Measurements from ENCODE around the gene SYNE4.

DNA sequence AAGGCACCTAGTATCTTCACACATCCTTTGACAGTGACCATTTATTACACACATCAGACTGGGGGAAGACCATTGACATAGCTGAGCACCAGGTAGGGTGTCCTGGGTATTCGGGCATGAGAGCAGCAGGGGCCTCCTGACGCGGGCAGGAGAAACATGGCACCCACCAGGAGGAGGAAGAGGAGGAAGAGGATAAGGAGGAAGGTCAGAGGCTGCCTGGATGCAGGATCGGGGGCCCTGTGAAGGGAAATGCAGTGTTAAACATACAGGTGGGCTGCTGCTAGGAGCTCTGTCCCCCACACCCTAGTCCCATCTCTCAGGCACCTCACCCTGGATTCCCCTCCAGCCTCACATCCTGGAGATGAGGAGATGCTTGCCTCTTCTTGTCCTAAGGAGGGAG, 5.3 kb downstream of the SYNE4 start:
- TF ChIP-seq, protein P1, sequence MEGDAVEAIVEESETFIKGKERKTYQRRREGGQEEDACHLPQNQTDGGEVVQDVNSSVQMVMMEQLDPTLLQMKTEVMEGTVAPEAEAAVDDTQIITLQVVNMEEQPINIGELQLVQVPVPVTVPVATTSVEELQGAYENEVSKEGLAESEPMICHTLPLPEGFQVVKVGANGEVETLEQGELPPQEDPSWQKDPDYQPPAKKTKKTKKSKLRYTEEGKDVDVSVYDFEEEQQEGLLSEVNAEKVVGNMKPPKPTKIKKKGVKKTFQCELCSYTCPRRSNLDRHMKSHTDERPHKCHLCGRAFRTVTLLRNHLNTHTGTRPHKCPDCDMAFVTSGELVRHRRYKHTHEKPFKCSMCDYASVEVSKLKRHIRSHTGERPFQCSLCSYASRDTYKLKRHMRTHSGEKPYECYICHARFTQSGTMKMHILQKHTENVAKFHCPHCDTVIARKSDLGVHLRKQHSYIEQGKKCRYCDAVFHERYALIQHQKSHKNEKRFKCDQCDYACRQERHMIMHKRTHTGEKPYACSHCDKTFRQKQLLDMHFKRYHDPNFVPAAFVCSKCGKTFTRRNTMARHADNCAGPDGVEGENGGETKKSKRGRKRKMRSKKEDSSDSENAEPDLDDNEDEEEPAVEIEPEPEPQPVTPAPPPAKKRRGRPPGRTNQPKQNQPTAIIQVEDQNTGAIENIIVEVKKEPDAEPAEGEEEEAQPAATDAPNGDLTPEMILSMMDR (IDR thresholded peaks at IDR 0.05; ENCODE audit: insufficient read depth, low read length) = no peak
- no peak for TF ChIP-seq SPI1 (IDR thresholded peaks at IDR 0.05; ENCODE audit: borderline replicate concordance, low read depth)
- TF ChIP-seq GABPA (IDR thresholded peaks at IDR 0.05; ENCODE audit: low read depth) = no peak
